ENCODE results near the gene TOMM70.

Gene TOMM70

DNA sequence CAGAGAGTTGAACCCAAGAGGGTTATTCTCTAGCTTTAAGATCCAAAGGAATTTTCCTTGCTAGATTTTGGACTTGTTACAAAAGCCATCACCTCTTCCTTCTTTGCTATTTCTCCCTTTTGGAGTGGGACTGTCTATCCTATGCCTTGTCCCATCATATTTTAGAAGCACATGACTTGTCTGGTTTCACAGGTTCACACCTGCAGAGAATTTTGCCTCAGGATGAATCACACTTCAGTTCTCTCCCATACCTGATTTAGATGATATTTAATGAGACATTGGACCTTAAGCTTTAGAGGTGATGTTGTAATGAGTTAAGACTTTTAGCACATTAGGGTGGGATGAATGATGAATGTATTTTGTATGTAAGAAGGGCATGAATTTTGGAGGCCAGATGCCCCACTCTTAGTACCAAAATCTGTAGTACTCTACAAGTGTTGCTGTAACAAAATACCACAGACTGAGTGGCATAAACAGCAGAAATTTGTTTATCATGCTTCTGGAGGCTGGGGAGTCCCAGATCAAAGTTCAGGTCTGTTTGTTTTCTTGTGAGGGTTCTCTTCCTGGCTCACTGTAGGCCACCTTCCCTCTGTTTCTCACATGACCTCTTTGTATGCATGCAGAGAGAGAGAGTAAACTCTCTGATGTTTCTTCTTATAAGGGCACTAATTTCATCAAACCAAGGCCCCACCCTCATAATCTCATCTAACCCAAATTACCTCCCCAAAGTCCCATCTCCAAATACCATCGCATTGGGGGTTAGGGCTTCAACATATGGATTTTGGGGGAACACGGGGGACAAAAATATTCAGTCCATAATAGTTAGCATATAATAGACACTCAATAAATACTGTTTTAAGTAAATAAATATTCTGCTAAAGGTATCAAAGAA is 10.4 kb upstream of the TOMM70 start:
- DNase-seq: no peak

DNA sequence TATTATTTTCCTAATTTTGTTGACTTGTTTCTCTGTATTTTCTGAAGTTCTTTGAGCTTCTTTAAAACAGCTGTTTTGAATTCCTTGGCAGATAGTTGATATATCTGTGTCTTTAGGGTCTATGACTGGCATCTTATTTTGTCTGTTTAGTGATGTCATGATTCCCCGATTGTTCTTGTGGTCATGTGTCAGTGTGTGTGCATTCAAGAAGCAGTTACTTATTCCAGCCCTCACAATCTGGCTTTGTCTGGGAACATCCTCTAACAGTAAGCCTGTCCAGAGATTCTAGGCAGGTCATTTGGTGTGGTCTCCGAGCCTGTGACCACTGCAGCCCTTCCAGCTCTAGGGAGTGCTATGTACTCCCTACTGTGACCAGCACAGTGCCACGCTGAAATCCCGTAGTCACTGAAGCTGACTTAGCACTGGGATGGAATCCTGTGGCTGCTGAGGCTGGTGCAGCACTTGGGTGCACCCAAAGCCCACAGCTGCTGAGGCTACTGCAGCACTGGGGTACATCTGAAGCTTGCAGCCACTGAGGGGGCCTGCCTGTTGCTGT is 7.2 kb upstream of the TOMM70 start:
- no peak for DNase-seq

DNA sequence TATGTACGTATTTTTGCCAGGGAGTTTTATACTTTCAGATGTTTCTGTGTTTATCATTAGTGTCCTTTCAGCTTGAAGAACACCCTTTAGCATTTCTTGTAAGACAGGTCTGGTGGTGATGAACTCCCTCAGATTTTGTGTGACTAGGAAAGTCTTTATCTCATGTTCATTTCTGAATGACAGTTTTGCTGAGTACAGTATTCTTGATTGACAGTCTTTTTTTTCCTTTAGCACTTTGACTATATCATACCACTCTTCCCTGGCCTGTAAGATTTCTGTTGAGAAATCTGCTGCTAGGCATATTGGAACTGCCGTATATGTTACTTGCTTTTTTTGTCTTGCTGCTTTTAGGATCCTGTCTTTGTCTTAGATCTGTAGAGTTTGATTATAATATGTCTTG is 6.3 kb upstream of the TOMM70 start:
- no peak for DNase-seq

DNA sequence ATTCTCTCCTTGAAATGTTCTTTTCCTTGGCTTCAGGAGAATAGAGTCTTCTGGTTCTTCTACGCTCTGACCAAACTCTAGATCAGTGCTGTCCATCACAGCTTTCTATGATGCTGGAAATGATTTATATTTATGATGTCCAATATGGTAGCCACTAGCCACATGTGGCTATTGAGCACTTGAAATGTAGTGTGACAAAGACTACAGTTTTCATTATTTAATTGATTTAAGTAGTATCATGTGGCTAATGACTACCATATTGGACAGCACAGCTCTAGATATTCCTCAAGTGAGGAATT is 3.3 kb upstream of the TOMM70 start:
- no peak for DNase-seq

DNA sequence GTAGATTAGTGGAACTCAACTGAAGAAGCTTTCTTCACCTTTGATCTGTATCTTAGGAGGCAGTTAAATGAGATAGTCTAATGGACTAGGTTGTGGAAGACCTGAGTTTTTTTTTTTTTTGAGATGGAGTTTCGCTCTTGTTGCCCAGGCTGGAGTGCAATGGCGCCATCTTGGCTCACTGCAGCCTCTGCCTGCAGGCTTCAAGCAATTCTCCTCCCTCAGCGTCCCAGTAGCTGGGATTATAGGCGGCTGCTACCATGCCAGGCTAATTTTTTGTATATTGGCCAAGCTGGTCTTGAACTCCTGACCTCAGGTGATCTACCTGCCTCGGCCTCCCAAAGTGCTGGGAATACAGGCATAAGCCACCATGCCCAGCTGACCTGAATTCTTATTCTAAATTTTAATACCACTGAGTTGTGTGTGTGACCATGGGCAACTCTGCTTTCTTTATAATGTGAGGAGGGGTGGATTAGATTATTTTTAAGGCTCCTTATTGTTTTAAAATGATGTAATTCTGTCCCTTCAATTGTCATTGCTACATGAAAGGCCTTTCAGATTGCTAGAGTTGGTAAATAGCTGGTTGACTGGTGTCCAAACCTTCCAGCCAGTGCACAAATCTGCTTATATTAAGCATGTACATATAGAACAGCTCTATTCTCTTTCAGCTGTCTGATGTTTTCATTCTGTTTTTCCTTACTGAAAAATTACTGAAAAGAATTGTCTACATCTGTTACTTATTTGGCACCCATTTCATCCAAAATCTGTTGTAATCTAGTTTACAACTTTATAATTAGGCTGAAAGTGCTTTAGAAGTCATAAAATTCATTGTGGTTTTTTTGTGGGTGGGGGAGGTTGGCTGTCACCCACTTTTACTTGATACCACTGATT is 2.7 kb upstream of the TOMM70 start:
- DNase-seq: no peak

DNA sequence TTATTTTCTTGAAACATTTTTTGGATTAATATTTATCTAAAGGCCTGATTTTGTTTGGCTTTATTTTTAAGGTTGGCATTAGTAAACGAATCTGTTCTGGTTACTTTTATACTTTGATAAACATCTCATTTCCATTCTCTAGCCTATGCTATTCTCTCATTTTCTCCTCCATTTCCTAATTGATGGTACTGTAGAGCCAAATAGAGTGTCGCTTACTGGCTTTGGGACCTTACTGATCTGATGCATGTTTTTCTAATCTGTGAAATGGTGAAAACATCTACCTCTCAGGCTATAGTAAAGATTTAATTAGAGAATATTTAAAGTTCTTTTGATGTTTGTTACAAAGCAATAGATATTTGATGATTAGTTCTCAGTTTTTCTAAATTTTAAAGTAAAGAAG is 2.0 kb upstream of the TOMM70 start:
- no peak for DNase-seq

DNA sequence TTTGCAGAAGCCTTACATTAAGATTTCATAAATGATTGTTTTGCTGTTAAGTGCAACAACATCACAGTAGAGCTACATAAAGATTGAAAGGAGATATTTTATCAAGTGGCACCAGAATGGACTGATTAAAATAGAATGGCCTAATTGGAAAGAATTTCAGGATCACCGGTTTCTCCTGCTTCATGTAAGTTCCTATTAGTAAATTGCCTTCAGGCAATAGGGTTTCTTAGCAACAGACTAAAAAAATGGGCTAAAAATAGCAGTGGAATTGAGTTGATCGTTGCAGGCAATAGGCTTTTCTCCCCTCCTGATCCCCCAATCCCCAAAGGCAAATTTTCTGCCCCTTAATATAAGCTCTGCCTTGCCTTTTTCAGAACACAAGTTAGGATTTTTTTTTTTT is 1.4 kb upstream of the TOMM70 start:
- DNase-seq: no peak

DNA sequence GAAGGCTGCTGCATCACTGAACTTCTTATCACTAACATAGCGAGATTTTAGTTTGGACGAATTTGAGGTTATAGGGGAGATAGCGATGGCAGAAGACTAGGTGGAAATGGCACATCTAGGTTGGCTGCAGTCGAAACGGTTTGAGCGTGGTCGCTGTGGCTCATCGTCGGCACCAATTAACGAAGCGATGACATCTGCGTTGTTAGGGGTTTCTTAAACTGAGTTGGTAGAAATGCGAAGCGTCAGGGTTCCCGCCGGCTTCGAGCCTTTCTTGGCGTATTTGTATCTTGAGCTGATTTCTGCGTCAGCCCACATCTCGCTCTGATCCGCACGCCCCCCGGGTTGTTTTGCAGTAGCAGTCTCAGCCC is 769 bp upstream of the TOMM70 start:
- DNase-seq: peak; percentile 6 to 43 (median 11)

DNA sequence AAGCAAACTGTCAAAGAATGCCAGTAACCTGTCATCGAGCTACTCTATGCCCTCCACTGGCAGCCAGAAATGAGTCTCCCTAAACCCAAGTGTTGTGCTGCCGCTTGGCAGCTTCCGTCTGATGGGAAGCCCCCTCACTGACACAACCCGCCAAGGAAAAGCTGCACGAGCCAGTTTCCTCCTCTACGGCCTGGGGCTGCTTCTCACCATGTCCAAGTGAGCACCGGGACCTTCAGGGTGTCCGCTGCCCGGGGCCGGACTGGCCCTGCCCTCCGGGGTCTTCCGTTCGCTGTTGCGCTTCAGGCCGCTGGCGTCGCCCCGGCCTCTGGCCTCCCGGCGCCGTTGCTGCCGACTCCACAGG is 490 bp downstream of the TOMM70 start:
- DNase-seq: peak in 2 of 4 experiments; percentile 6 to 14

DNA sequence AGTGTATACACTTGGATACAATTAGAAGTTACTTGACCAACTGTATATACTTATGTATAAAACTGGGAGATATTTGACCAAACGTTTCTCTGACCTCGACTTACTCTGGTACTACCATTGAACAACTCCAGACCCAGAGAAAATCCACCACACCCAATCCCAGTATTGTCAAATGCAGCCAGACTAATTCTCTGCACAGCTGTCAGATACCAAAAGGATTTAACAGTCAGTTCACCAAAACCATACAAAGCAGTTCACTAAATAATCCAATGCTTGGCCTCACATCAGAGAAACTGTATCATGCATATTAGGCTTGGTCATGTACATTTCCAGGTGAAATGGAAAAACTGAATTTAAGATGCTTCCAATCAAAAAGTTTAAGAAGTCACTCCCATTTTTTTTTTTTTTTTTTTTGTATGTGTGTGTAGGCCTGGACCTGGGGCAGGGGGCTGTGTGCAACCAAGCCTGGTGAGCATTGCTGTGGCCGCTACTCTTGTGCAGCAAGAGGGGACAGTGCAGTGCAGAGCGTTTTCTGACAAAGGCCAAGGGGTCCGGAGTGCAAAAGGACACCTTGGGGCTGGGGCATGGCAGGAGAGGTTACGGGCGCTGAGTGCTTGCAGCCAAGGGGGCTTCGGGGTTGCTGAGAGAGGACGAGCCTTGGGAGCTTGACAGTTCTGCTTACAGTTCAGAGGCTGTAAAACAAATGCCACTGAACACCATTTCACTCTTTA is 1.4 kb downstream of the TOMM70 start:
- DNase-seq: no peak

DNA sequence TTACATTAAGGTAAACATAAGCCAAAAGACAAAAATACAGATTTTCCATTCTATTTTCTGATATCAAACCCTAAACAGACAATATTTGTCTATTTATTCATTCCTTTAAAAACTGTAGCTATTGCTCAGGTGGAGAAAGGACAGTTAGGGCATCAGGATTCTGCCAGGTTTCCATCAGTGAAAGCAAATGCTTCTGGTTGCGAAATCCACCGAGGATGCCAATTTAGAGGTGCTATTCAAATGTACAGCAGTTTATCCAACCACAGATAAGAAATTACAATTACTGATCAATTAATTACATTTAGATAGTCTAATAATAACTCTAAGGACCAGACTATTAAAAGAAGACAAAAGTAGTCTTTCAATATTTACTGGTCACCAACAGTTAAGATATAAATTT is 3.9 kb downstream of the TOMM70 start:
- DNase-seq: no peak

DNA sequence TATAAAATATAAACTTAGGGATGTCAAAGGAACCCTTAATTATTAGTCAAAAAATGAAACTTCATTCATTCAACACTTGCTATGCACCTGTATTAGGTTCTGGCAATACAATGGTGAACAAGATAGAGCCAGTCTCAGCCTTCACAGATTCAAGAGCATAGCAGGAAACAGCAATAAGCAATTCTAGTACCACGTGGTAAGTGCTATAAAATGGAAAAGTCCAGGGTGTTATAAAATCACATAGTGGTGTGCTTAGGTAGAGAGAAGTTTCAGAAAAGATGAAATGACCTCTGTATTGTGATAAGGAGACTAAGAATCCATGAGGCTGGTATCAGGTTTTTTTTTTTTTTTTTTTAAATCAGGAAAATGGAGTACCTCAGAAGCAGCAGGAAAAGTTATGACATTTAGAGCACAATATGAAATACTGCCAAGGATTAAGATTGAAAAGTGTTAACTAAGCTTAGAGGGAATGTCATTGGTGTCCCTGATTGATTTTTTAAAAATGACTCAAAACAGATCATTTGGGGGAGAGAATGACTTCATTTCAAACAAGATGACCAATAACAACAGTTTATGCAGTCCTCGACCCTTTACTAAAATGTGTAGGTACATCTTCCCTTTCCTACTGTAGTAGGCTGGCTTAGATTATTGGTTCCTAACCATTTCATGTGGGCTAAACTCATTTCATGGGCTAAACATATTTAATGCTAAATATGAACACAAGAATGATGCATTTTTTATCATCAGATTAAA is 5.0 kb downstream of the TOMM70 start:
- DNase-seq: no peak

DNA sequence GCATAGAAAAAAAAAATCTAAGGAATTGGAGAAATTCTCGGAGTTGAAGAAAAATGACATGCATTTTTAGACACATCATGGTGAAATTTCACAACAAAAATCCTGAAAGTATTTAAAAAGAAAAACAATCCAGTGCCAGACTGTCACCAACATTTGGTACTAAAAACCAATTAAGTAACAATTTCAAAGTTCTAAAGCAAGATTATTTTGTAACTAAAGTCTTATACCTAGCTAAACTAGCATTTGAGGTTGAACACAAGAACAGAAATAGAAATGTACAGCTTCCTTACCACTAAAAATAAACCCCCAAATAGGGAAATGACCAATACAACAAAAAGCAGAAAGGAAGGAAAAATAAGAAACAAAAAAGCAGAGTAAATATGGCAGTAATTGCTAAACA is 11.9 kb downstream of the TOMM70 start:
- DNase-seq: no peak

DNA sequence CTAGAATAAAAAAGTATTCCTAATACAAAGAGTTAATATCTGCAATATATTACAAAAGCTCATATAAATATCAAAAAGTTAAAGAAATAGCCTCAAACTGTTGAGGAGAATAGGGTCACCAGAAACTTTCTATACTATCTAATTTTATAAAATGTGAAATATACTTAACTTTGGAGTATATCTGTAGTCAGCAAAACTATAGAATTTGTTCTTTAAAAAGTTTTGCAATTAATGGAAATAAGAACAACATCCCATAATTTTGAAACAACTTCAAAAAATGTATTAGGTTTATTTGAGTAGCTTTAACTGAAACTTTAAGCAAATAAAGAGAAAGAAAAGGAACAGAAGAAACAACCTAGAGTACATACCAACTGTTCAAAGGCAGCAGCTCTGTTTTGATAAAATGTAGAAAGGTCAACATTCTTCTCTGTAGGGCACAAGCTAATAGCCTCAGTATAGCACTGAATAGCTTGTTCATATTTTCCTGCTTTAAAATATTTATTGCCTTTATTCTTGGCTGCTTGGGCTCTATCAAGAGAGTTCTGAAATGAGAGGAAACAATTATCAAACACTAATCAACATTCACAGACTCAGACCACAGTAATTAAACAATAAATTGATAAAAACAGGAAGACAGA is 14.3 kb downstream of the TOMM70 start:
- no peak for DNase-seq

DNA sequence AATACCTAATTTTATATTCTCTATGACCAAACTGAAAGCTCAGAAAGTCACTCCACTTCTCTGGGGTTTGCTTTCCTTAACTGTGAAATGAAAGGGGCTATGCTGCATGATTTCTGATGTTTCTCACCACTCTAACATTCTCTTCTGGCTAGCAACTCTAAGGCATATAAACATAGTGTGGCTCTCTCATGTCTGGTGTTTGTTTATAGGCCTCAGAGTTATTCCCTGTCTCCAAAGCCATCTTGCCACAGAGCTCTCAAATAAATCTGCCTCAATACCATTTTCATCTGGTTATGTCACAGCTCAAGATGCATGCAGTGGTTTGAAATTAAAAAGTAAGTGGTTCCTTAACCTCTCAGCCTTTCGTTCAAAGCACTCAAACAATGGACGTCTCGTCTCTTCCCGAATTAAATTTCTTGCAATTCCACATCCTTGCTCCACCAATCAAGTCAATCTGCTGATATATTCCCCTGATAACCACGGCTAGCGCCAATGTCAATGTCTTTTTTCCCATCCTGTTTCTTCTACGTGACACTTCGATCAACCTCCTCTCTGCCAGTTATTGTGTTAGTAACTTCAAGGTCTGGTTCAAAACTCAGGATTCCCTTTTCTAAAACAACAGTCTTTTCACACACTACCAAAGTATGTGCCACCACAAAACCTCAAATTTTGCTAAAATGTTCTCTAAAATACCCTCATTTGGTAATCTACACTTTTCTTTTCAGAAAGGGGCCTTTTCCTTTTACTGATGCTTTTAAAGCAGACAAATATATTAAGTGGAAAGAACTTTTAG is 16.0 kb downstream of the TOMM70 start:
- DNase-seq: no peak

DNA sequence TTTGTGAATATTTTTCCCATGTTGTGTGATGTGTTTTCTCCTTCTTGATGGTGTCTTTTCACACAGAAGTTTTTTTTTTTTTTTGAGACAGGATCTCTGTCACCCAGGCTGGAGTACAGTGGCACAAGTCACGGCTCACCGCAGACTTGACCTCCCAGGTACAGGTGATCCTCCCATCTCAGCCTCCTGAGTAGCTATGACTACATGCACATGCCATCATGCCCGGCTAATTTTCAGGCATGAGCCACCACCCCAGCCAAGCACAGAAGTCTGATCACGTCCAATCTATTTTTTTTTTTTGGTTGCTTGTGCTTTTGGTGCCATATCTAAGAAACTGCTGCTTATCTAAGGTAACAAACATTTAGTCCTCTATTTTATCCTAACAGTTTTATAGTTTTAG is 24.6 kb downstream of the TOMM70 start:
- DNase-seq: no peak

DNA sequence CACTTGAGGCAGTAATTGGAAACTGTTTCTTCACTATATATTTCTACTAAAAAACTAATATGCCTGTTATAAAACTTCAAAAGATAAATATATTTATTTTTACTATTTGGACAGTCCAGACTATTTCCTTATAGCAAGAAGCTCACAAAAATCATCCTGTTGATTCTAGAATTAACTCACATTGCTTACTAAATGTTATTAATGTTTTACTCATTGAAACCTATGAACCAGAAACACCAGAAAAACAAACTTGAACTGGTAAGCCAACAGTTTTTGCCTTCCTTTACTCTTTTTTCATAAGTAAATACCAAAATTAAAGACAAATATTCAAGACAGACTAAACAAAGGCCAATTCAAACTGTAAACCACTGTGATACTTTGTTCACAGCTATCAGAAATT is 26.4 kb downstream of the TOMM70 start:
- DNase-seq: no peak

DNA sequence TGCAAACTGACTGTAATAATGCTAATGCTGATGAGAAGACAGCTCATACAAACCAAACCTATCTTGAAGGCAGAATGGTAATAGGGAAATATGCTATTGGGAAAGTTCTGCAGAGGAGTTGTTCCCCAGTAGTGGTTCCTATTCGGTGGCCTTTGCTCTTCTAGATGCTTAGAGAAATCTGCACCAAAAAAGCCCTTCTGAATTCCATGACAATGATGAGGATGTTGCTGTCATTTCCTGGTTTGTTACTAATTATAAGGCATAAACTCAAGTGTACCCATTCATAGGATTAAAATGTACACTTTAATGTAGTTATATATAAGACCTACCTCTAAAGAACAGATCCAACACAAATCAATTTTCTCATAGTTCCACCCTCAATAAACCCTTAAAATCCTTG is 30.1 kb downstream of the TOMM70 start:
- DNase-seq: no peak

DNA sequence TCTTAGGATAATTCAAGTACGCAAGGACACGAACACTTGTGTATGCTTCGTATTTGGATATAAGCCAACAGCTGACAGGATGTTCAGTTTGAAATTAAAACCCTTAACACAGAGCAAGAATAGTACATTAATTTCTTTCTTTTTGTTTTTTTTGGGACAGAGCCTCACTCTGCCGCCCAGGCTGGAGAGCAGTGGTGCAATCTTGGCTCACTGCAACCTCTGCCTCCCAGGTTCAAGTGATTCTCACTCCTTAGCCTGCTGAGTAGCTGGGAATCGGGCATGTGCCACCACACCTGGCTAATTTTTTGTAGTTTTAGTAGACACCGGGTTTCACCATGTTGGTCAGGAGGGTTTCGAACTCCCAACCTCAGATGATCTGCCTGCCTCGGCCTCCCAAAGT is 32.4 kb downstream of the TOMM70 start:
- no peak for DNase-seq

DNA sequence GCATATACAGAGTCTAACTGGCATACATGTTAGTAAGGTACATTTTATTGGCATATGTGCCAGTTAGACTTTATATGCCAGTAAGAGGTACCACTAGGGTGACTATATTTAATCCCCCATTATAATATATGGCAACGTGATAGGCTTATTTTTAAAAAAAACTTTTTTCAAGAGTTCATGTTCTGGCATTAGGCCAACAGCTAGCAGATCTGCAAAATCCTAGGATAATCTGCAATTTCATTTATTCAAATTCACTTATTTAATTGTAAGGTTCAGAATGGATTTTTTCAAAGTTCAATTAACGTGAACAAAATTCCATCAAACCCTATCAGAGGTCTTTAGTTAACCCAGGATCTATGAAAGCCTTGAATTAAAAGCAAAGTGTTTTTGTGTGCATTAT is 34.5 kb downstream of the TOMM70 start:
- DNase-seq: no peak

DNA sequence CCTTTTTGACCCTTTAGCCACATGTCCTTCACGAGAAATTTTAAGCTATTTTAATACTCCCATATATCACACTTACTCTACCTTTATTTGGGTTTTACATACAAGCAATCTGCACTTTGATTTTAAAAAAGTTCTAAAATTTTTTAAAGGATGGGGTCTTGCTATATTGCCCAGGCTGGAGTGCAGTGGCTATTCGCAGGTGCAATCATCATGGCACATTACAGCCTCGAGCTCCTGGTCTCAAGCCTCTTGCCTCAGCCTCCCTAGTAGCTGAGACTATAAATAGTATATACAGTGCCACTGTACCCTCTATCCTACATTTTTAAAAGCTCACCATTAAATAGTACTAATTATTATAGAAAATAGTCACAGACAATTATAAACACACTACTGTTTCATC is 36.5 kb downstream of the TOMM70 start:
- DNase-seq: no peak

All from activated CD4-positive, CD25-positive, alpha-beta regulatory T cell (primary cell).